ENCODE data around the gene GNMT. TPM values are rescaled to one million over a fixed set of nuclear protein-coding genes. Genes with fewer than 3 reads are reported as not detected.

Gene GNMT
- total and polyA plus RNA-seq, 2 of the 8 experiments (the other 6 are each of a cell fraction or from before 2014, with no cell fraction given), result 1.8 to 3.4 TPM

DNA sequence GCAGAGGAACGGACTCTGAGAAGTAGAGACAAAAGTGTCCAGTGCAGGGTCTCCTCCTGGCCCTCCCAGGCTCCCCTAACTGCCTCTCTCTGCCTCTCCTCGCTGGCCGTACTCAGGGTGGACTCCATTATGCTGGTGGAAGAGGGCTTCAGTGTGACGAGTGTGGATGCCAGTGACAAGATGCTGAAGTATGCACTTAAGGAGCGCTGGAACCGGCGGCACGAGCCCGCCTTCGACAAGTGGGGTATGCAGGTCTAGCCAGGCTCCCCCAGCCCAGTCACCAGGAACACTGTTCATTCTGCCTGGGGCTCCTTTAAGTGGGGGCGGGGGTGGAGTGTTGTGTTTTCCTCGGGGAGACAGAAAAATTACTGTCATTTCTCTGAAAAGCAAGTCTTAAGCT is 1.5 kb downstream of the GNMT start:
- H2AK5ac ChIP-seq (ENCODE audit: low read depth, low read length), result no peak overlapping the region
- no peak overlapping the region for H2BK120ac ChIP-seq (replicated peaks; ENCODE audit: low read depth, low read length)
- H3K4me2 ChIP-seq (ENCODE audit: insufficient read depth in 1 of 2, low read depth in 2 of 2, low read length in 2 of 2), result no peak overlapping the region
- H3K9ac ChIP-seq (replicated peaks in 1 of 4; ENCODE audit: extremely low read depth in 1 of 4, low read depth in 3 of 4, low read length in 3 of 4), result no peak overlapping the region
- H3K27me3 ChIP-seq (replicated peaks in 1 of 4; ENCODE audit: control insufficient read depth in 3 of 4, extremely low read depth in 1 of 4, insufficient read depth in 3 of 4, low read length in 3 of 4), result peaks cover 0 to 13% (median 10%) of the 10 kb centered on the region in 4 experiments; a peak in 5 of 7 replicates
- peaks cover 10% of the 10 kb centered on the region for H3K23me2 ChIP-seq (ENCODE audit: low read depth, low read length)
- CTCF ChIA-PET (ENCODE audit: partially characterized antibody), result interaction anchor here (0.8 to 4.3 kb wide), 6 partner anchors 9 to 61 kb away, joined by 3 to 30 read pairs (median 4); partner anchors contain the start of genes CNPY3 and PEX6
- H3K36me3 ChIP-seq (ENCODE audit: control insufficient read depth in 2 of 4, insufficient read depth in 4 of 4, low read length in 3 of 4), result peaks cover 0 to 2% (median 0%) of the 10 kb centered on the region in 4 experiments; a peak in 1 of 8 replicates
- H3K4me1 ChIP-seq (replicated peaks in 1 of 4; ENCODE audit: control insufficient read depth in 3 of 4, insufficient read depth in 4 of 4, low read length in 3 of 4), result peaks cover 0 to 10% (median 6%) of the 10 kb centered on the region in 4 experiments; a peak in 5 of 7 replicates
- no peaks in the 10 kb centered on the region for H3K9me3 ChIP-seq (ENCODE audit: insufficient read depth in 2 of 2, low read depth in 1 of 2, low read length in 1 of 2)
- 0 out of 2 replicates have a peak overlapping the region, but pooled peaks have one; percentile 40 for H2BK15ac ChIP-seq (ENCODE audit: low read length)
- no peaks in the 10 kb centered on the region; the same call in 1 of the 2 replicates for H3K79me1 ChIP-seq (ENCODE audit: low read depth, low read length)
- WGBS, 2 experiments (ENCODE audit: extremely low coverage in 1 of 2, insufficient coverage in 1 of 2, insufficient read length in 1 of 2, insufficient replicate concordance in 2 of 2, low coverage in 1 of 2, low lambda C conversion rate in 2 of 2, missing lambda C conversion rate in 1 of 2), result 92% methylated on average over 12 of the region's 12 CpGs; no CpG with 5 or more reads in 1 of the 2 experiments
- H4K8ac ChIP-seq (ENCODE audit: extremely low read depth, insufficient read depth, low read length), result no peak overlapping the region
- no peak overlapping the region for H2BK12ac ChIP-seq (ENCODE audit: low read depth, low read length)
- H3K56ac ChIP-seq (replicated peaks; ENCODE audit: insufficient read length, low read depth, low read length), result no peak overlapping the region
- H2AFZ ChIP-seq (ENCODE audit: low read length), result no peak overlapping the region
- H2BK20ac ChIP-seq (ENCODE audit: low read length), result no peak overlapping the region
- H3K23ac ChIP-seq (ENCODE audit: insufficient read length), result no peak overlapping the region
- no peak for DNase-seq (ENCODE audit: low read depth in 1 of 2, low spot score in 2 of 2)
- no peak overlapping the region for H3K14ac ChIP-seq (ENCODE audit: insufficient read length)
- no peak overlapping the region for H4K5ac ChIP-seq (ENCODE audit: insufficient read length, low read depth, low read length)
- no peak overlapping the region for H3K18ac ChIP-seq (ENCODE audit: extremely low read depth, low read length)
- no peak overlapping the region for H3K4ac ChIP-seq (replicated peaks; ENCODE audit: insufficient read length, low read depth, low read length)
- H3K79me2 ChIP-seq (ENCODE audit: control insufficient read depth in 1 of 2, insufficient read depth in 2 of 2, low read length in 2 of 2), result no peaks in the 10 kb centered on the region
- H4K91ac ChIP-seq (replicated peaks; ENCODE audit: insufficient read length, low read length), result no peak overlapping the region
- no peak overlapping the region for H3K4me3 ChIP-seq (ENCODE audit: extremely low read depth in 1 of 4, insufficient read depth in 2 of 4, low read depth in 3 of 4, low read length in 4 of 4)
- no peak overlapping the region for H3K27ac ChIP-seq (ENCODE audit: low read depth, low read length)
- FAIRE-seq, result no peak
- POLR2A ChIA-PET (ENCODE audit: partially characterized antibody), result interaction anchor here (1.7 to 5.3 kb wide), 4 partner anchors 12 to 92 kb away, joined by 4 to 21 read pairs (median 6); partner anchors contain the start of gene CUL7
- H4K20me1 ChIP-seq (replicated peaks in 1 of 2; ENCODE audit: control insufficient read depth in 1 of 2, insufficient read depth in 2 of 2, low read length in 2 of 2), result peaks cover 0 to 2% of the 10 kb centered on the region in 2 experiments
- H2BK5ac ChIP-seq (ENCODE audit: low read depth, low read length), result no peak overlapping the region
- TF ChIP-seq TBP (IDR thresholded peaks at IDR 0.05; ENCODE audit: low read depth, low read length), result no peak
- TF ChIP-seq ZNF274 (IDR thresholded peaks at IDR 0.05; ENCODE audit: borderline replicate concordance, extremely low read depth, low read length), result no peak

All from H1 (cell line).